Measurements from ENCODE around the gene KCNJ8.
"Not testable (repeated sequence)": the region's sequence is repeated elsewhere in the genome, so short reads cannot be mapped to it uniquely, and the experiment has no call there.

KCNJ8 gene

GRCh38 chr12:21786041-21786531, 11.6 kb upstream of the KCNJ8 start:
- no peak for DNase-seq (ENCODE audit: low read depth)

DNA sequence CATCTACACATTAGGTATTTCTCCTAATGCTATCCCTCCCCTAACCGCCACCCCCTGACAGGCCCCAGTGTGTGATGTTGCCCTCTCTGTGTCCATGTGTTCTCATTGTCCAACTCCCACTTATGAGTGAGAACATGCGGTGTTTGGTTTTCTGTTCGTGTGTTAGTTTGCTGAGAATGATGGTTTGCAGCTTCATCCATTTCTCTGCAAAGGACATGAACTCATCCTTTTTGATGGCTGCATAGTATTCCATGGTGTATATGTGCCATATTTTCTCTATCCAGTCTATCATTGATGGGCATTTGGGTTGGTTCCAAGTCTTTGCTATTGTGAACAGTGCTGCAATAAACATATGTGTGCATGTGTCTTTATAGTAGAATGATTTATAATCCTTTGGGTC, 8.2 kb upstream of the KCNJ8 start:
- DNase-seq (ENCODE audit: low read depth) = not testable (repeated sequence)

DNA sequence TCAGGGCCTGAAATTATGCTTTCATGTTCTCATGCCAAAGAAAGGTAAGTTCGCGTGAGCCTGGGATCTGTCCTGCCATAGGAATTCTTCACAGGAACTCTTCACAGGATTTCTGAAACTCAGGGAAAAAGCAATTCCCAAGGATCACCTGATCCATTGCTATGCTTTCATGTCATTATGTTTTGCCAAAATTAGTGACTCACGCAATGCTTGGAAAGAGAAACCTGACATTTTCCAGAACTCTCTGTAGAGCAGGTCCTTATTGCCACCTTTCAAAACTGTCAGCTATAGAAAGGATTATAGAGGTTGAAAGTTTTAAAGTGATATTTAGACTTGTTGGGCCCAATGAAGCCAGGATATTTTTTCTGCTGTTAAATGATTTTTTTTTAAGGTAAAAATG, 6.3 kb upstream of the KCNJ8 start:
- no peak for DNase-seq (ENCODE audit: low read depth)

DNA sequence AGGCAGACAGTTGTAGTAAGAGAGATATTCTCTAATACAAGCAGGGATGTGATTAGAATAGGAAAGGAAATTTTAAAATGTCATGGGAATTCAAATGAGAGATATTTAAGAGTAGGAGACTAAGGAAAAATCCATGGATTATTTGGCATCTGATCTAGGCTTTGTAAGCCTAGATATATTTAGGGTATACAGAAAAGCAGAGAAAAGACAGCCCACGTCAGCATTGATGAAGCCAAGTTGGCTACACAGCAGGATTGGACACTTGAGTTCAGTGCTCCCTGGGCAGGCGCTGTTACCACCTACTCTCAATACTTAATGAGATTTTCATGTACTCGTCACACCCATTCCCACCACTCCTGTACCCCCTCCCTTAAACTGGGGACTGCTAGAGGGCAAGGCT, 1.7 kb upstream of the KCNJ8 start:
- DNase-seq (ENCODE audit: low read depth) = no peak

DNA sequence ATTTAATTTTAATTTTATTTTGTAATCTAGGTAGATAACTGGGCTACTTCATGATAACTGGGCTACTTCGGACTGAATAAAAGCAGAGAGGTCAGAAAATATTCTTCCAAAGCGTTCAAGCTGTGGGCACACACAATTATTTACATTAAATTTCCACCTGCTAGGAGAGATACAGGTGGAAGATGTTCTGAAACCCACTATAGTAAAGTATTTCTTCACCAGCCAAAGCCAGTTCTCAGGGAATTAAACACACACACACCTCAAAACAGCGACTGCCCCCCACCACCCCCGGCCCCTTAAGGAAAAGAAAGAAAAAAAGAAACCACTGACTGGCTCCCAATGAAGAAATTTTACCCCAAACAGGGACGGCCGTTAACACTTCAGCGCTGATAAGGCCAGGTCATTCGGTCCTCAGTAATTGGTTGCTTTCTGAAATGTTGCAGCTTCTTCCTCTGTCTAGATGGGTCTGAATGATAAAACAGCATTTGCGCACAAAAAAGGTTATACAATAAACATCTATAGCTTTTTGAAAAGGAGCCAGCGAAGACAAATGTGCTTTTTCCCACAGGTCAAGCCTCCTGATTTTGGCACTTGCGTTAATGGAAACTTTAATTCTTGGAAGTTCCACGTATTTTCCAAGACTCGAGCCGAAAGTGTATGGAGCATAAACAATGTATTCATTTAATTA, 771 bp upstream of the KCNJ8 start:
- no peak for DNase-seq (ENCODE audit: low read depth)

- DNase-seq (ENCODE audit: low read depth) = no peak
These were observed 700 bp downstream of the KCNJ8 start for GRCh38 chr12:21773806-21774205.

DNA sequence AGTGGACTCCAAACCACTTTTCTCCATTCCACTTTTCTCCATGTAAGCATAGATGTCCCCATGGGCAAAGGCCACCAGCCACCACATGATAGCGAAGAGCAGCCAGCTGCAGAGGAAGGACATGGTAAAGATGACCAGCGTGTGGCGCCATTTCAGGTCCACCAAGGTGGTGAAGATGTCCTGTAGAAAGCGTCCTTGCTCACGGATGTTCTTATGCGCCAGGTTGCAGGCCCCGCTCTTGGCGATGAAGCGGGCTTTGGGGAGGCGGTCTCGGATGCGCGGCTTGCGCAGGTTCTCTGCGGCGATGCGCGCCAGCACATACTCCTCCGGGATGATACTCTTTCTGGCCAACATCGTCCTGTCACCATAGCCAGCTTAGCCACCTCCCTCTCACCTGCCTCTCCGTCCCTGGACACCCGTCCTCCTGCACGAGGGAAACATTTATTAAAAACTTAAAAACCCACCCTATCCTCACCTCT, 1.2 kb downstream of the KCNJ8 start:
- DNase-seq (ENCODE audit: low read depth) = no peak

DNA sequence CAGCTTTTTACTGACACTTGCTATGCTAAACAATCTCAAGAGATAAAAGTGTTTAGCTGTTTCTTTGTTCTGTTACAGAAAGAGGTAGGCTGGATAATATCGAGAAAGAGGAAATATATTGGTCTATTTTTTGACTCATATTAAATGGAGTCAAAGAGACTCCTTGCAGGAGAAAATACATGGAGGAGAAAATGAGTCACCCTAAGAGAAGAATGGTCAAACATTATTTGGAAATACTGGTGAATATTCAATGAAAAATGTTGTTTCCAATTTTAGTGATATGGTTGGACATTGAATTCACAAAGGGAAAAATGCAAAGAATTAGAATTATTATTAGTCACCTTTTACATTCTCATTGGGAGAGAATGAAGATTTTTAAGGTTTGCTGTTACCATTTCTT, 3.2 kb downstream of the KCNJ8 start:
- no peak for DNase-seq (ENCODE audit: low read depth)

DNA sequence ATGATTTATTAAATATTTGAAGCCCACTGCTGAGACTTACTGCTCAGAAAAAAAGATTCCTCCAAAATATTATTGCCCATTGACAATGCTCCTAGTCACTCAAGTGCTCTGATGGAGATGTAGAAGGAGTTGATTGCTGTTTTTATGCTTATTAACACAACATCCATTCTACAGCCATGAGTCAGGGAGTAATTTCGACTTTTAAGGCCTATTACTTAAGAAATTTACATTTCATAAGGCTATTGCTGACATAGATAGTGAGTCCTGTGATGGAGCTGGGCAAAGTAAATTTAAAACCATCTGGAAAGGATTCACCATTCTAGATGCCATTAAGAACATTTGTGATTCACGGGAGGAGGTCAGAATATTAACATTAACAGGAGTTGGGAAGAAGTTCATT, 5.2 kb downstream of the KCNJ8 start:
- no peak for DNase-seq (ENCODE audit: low read depth)

DNA sequence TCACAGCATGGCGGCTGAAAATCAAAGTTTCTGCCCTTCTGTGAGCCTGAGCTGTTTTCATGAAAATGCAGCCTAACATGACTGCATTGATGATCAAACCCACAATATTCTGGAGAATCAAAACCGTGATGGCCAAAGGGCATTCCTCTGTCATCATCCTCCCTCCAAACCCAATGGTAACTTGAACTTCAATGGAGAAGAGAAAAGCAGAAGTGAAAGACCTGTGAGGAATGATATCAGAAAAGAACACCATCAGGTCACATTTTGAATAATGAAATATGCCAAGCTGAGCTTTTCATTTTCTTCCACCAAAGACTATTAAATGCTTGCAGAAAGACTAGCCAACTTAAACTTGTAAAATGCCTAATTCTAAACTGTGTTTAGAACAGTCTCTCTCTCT, 8.1 kb downstream of the KCNJ8 start:
- no peak for DNase-seq (ENCODE audit: low read depth)

- no peak for DNase-seq (ENCODE audit: low read depth)
These were observed 9.6 kb downstream of the KCNJ8 start for GRCh38 chr12:21764950-21765349.

DNA sequence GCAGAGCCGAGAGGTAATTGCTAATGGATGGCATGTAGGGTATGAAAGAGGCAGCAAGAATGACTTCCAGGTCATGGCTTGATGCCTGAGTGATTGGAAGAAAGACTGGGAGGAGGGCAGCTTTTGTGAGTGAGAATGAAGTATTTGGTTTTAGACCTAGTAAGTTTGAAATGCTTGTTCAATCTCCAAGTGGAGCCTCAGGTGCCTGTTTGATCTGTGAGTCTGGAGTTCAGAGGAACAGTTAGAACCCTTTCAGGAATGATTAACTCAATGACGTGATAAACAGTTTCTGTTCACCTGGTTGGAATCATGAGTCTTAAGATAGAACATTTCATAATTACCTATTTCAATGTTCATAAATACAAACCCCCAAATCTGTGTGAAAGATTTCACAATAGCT, 10.4 kb downstream of the KCNJ8 start:
- DNase-seq (ENCODE audit: low read depth) = no peak

- no peak for DNase-seq (ENCODE audit: low read depth)
These were observed 11.0 kb downstream of the KCNJ8 start for GRCh38 chr12:21763531-21763930.

- no peak for DNase-seq (ENCODE audit: low read depth)
These were observed 14.8 kb downstream of the KCNJ8 start for GRCh38 chr12:21759737-21760136.

DNA sequence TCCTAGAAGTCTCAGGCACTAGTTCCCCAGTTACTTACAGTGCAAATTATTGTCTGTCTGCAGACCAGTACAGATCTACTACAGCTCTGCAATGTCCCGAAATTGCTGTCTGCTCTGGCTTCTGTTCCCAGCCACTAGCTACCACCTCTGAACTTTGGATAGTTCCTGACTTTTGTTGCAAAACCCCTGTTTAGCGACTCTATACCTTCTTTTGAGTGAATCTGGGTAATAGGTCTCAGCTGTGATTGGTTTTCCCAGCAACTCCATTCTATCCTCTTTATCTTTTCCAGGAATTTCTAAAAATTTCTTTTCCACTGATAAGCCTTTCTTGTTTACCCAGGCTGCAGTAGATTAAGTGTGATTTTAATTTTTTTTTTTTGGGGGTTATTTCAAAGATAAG, 16.8 kb downstream of the KCNJ8 start:
- no peak for DNase-seq (ENCODE audit: low read depth)

DNA sequence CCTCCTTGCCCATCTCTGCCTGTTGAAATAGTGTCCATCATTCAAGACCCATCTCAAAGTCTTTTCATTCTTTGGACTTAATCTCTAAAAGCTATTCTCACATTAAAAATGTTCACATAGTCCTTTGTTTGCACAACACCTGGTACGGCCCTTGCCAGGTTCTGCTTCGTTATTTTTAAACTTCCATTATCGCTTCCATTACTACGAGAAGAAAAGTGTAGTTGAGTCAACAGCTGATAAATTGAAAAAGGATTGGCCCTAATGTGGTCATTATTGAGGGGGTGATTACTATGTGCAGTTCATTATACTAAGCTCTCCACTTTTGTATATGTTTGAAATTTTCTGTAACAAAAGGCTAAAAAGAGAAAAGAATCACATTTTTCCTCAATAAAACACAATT, 17.8 kb downstream of the KCNJ8 start:
- DNase-seq (ENCODE audit: low read depth) = no peak

DNA sequence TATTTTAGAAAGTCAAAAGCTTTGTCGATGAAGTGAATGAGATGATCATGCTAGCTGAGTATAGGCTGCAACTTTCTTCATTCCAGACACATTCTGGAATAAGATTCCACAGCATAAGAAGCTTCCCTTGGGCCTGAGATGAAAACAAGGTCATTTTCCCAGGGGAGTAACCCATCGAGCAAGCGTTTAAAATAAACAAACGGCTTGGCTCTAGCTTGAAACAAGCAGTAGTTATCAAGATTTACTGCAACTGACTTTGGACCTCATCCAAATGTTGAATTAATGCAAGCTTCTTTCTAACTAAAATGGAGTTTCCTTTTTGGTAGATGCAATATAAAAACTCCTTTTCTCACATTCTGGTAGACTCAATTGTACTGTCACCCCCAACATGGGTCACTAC, 23.0 kb downstream of the KCNJ8 start:
- DNase-seq (ENCODE audit: low read depth) = no peak

DNA sequence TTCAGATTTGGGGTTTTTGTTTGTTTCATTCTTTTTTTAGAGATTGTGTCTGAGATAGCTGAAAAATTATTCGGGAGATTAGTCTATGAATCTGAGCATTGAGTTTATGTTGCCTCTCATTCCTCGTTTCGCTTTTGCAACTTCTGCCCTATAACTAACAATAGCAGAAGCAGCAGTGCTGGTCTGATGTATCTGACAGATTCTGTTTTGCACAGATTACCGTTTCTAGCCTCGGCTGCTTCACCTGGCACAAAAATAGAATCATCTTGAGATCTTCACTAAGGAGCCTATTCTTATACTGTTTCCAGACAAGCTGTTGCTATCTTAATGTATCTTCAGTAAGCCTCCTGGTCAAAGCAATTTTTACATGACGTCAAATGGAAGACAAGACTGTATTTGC, 29.2 kb downstream of the KCNJ8 start:
- no peak for DNase-seq (ENCODE audit: low read depth)

DNA sequence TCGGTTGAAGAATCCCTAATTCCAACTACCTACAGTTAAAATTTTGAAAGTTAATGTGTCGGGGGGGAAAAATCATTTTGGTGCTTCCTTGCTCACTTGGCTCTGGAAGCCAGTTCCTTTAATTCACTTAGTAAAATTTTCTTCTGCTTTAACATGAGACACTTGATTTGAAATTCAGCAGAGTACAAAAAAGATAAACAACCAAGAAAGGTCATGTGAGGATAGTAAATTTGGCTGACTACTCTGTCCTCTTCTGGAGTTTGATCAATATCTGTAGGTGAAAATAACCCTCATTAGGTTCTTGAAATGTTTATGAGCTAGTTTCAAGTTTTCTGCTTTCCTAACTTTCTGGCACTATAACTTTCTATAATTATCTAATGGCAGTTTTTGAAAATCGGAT, 43.4 kb downstream of the KCNJ8 start:
- DNase-seq (ENCODE audit: low read depth) = no peak

GRCh38 chr12:21725731-21726130, 48.8 kb downstream of the KCNJ8 start:
- DNase-seq (ENCODE audit: low read depth) = no peak

- DNase-seq (ENCODE audit: low read depth) = no peak
These were observed 55.4 kb downstream of the KCNJ8 start for GRCh38 chr12:21718944-21719650.

- DNase-seq (ENCODE audit: low read depth) = no peak
These were observed 56.1 kb downstream of the KCNJ8 start for GRCh38 chr12:21718403-21718802.

DNA sequence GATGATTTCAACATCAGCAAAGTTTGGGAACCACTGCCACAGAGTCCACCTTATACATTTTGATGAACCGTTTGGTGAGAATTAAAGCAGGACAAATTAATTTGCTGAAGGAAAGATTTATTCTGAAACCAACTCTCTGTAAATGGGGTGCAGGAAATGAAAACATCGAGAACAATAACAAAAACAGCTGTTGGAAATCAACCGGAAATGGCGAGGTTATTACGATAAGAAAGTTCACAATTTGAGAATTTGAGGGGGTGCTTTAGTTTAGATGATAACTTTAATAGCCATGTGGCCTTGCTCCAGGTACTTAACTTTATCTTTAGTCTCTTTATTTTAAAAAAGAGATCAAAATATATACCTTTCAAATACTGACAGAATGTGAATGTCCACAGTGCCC, 56.7 kb downstream of the KCNJ8 start:
- no peak for DNase-seq (ENCODE audit: low read depth)

- no peak for DNase-seq (ENCODE audit: low read depth)
These were observed 59.1 kb downstream of the KCNJ8 start for GRCh38 chr12:21715386-21715785.
